Ishikawa (cell line): ENCODE data around the gene AP4E1.

Source experiments
- CEBPB ChIP-seq: IDR thresholded peaks from 2 replicates; pipeline ENCODE4 v1.6.1; 2012
- CREB1 ChIP-seq: IDR thresholded peaks from 2 replicates; pipeline ENCODE4 v1.6.1; 2012; ENCODE audit warnings: low read depth
- EP300 ChIP-seq: IDR thresholded peaks from 2 replicates; pipeline ENCODE4 v1.6.1; 2012; ENCODE audit warnings: borderline replicate concordance
- FOXM1 ChIP-seq: IDR thresholded peaks from 2 replicates; pipeline ENCODE4 v1.6.1; 2012; ENCODE audit warnings: low read depth, borderline replicate concordance
- NFIC ChIP-seq: IDR thresholded peaks from 2 replicates; pipeline ENCODE4 v1.6.1; 2012
- RAD21 ChIP-seq: IDR thresholded peaks from 2 replicates; pipeline ENCODE4 v1.6.1; 2012; ENCODE audit warnings: low read depth
- TAF1 ChIP-seq: IDR thresholded peaks from 2 replicates; pipeline ENCODE4 v1.6.1; 2012; ENCODE audit warnings: low read depth, mild to moderate bottlenecking
- TEAD4 ChIP-seq: IDR thresholded peaks from 2 replicates; pipeline ENCODE4 v1.6.1; 2012
- USF1 ChIP-seq: IDR thresholded peaks from 2 replicates; pipeline ENCODE4 v1.6.1; 2012
- YY1 ChIP-seq: IDR thresholded peaks from 2 replicates; pipeline ENCODE4 v1.6.1; 2012; ENCODE audit warnings: low read depth
- TF ChIP-seq, protein P1 (sequence below): IDR thresholded peaks from 2 replicates; pipeline ENCODE4 v1.6.1; 2012; ENCODE audit warnings: low read depth, mild to moderate bottlenecking
- TF ChIP-seq, protein P2 (sequence below): IDR thresholded peaks from 2 replicates; pipeline ENCODE4 v1.6.1; 2012

GRCh38 chr15:51044037-51044727 is 135.7 kb downstream of the AP4E1 start:
- TF ChIP-seq, protein P1, sequence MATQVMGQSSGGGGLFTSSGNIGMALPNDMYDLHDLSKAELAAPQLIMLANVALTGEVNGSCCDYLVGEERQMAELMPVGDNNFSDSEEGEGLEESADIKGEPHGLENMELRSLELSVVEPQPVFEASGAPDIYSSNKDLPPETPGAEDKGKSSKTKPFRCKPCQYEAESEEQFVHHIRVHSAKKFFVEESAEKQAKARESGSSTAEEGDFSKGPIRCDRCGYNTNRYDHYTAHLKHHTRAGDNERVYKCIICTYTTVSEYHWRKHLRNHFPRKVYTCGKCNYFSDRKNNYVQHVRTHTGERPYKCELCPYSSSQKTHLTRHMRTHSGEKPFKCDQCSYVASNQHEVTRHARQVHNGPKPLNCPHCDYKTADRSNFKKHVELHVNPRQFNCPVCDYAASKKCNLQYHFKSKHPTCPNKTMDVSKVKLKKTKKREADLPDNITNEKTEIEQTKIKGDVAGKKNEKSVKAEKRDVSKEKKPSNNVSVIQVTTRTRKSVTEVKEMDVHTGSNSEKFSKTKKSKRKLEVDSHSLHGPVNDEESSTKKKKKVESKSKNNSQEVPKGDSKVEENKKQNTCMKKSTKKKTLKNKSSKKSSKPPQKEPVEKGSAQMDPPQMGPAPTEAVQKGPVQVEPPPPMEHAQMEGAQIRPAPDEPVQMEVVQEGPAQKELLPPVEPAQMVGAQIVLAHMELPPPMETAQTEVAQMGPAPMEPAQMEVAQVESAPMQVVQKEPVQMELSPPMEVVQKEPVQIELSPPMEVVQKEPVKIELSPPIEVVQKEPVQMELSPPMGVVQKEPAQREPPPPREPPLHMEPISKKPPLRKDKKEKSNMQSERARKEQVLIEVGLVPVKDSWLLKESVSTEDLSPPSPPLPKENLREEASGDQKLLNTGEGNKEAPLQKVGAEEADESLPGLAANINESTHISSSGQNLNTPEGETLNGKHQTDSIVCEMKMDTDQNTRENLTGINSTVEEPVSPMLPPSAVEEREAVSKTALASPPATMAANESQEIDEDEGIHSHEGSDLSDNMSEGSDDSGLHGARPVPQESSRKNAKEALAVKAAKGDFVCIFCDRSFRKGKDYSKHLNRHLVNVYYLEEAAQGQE: no peak
- TF ChIP-seq, protein P2, sequence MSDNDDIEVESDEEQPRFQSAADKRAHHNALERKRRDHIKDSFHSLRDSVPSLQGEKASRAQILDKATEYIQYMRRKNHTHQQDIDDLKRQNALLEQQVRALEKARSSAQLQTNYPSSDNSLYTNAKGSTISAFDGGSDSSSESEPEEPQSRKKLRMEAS: no peak
- TF ChIP-seq CREB1 (no peak), FOXM1 (no peak), YY1 (no peak), EP300 (no peak), TAF1 (no peak), RAD21 (no peak), TEAD4 (no peak), USF1 (no peak), NFIC (no peak), CEBPB (no peak)
